Left lung (tissue), 10 donors: Measurements from ENCODE around the gene CLDN9. TPM values are rescaled to one million over a fixed set of nuclear protein-coding genes. Genes with fewer than 3 reads are reported as not detected.

ENCODE experiments used
- ATAC-seq: fragments of 200-7000 bp; cut with Tn5 transposase; one replicate; pipeline ENCODE4 v1.9.1; 2020; ENCODE audit warnings: moderate library complexity
- DNase-seq, 4 donors: peaks; one replicate each; pipeline ENCODE4 v3.0.0-alpha.2; 2013 to 2020
- H3K27ac ChIP-seq, 2 donors: fragments of 200-600 bp; sonication (generic) in 1 of 2; one replicate each; pipeline versions ENCODE4 v1.5.0 to v1.8.0; 2020 to 2021
- H3K27me3 ChIP-seq, 2 donors: fragments of 200-600 bp; sonication (generic) in 1 of 2; one replicate each; pipeline versions ENCODE4 v1.5.0 to v1.8.0; 2020 to 2021
- H3K36me3 ChIP-seq, 2 donors: fragments of 200-600 bp; sonication (generic) in 1 of 2; one replicate each; pipeline versions ENCODE4 v1.5.0 to v1.8.0; 2020 to 2021
- H3K4me1 ChIP-seq, 2 donors: fragments of 200-600 bp; one replicate each; pipeline ENCODE4 v1.8.0; 2021
- H3K4me3 ChIP-seq, 2 donors: fragments of 200-600 bp; sonication (generic) in 1 of 2; one replicate each; pipeline versions ENCODE4 v1.5.0 to v1.8.0; 2020 to 2021; ENCODE audit warnings: mild to moderate bottlenecking in 1 of 2
- H3K9me3 ChIP-seq, 2 donors: fragments of 200-600 bp; sonication (generic) in 1 of 2; one replicate each; pipeline versions ENCODE4 v1.5.0 to v1.8.0; 2020 to 2021
- intact Hi-C, 2 donors: fragments of 100-400 bp; cut with DNase I; formaldehyde crosslinking; loops; one replicate each; pipeline versions ENCODE4 v1.11.2 to v1.14.2; 2022
- polyA plus RNA-seq, 6 donors: library from polyadenylated mRNA; unstranded; fragments of 120-200 nt; gene quantifications; one replicate each; pipeline ENCODE4 v1.2.1, GENCODE V29; 2013; ENCODE audit not compliant: insufficient read length in 6 of 6
- total RNA-seq, 2 donors: library from RNA; stranded (reverse); fragmentation: NEBNext Ultra II Directional; extraction: Animal tissue kit (Norgen Biotek cat#: 25700); gene quantifications; one replicate each; pipeline ENCODE4 v1.2.1, GENCODE V29; 2021
- TF ChIP-seq, protein P1 (sequence below), 2 donors: fragments of 200-600 bp; sonication (generic) in 1 of 2; IDR thresholded peaks; one replicate each; pipeline versions ENCODE4 v1.5.0 to v1.8.0; 2021; ENCODE audit warnings: antibody characterized with exemption in 2 of 2
- donor health status: DM: no; HTN: yes; CAD: no.
- donor health status: DM: no; HTN: no; CAD: no.

The CLDN9 gene
- total and polyA plus RNA-seq, 8 donors: 0.85 to 6.5 (median 5.8) TPM

DNA sequence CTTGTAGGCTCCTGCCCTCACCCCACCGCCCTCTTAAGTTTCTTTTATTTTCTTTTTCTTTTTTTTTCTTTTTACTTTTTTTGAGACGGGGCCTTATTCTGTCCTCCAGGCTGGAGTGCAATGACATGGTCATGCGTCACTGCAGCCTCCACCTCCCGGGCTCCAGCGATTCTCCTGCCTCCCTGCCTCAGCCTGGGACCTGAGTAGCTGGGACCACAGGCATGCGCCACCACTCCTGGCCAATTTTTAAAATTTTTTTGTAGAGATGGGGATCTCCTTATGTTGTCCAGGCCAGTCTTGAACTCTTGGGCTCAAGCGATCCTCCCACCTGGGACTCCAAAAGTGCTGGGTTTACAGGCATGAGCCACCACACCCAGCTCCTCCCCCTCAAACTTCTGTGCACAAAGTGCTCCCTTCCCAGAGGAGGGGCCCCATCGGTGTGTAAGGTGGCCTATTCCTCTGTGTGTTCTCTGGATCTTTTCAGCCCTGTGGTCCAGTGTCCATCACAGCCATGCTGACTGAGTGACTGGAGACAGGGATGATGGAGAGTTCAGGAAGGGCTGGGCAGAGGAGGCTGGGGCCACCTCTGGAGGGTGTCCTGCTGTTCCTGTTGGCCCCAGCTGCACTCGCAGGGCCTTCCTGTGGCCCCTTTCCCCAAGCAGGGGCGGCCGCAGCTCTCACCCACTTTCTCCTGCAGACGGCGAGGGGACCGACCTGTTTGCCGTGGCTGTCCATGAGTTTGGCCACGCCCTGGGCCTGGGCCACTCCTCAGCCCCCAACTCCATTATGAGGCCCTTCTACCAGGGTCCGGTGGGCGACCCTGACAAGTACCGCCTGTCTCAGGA is 43.8 kb downstream of the CLDN9 start:
- intact Hi-C loops: no loop called here
- no peak overlapping the region for H3K4me3 ChIP-seq
- H3K4me1 ChIP-seq: peaks cover 12 to 67% of the 10 kb centered on the region in 2 donors
- peaks cover 0 to 6% of the 10 kb centered on the region in 2 donors for H3K36me3 ChIP-seq
- TF ChIP-seq, protein P1, sequence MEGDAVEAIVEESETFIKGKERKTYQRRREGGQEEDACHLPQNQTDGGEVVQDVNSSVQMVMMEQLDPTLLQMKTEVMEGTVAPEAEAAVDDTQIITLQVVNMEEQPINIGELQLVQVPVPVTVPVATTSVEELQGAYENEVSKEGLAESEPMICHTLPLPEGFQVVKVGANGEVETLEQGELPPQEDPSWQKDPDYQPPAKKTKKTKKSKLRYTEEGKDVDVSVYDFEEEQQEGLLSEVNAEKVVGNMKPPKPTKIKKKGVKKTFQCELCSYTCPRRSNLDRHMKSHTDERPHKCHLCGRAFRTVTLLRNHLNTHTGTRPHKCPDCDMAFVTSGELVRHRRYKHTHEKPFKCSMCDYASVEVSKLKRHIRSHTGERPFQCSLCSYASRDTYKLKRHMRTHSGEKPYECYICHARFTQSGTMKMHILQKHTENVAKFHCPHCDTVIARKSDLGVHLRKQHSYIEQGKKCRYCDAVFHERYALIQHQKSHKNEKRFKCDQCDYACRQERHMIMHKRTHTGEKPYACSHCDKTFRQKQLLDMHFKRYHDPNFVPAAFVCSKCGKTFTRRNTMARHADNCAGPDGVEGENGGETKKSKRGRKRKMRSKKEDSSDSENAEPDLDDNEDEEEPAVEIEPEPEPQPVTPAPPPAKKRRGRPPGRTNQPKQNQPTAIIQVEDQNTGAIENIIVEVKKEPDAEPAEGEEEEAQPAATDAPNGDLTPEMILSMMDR (IDR thresholded peaks at IDR 0.05): no peak
- DNase-seq (peak in 1 of 4 donors; percentile 69), ATAC-seq (no peak)
- peak overlapping the region in 1 of 2 donors; percentile 23 for H3K27ac ChIP-seq
- no peaks in the 10 kb centered on the region for H3K9me3 ChIP-seq
- H3K27me3 ChIP-seq: no peaks in the 10 kb centered on the region

GRCh38 chr16:3057181-3058138 is 44.7 kb downstream of the CLDN9 start:
- DNase-seq (peak in 1 of 4 donors; percentile 60), ATAC-seq (no peak)
- TF ChIP-seq, protein P1 (IDR thresholded peaks at IDR 0.05): no peak
- H3K27ac ChIP-seq: peak overlapping the region in 1 of 2 donors; percentile 86
- no peaks in the 10 kb centered on the region for H3K27me3 ChIP-seq
- peak overlapping the region in 1 of 2 donors; percentile 74 for H3K4me3 ChIP-seq
- intact Hi-C loops: no loop called here
- H3K4me1 ChIP-seq: peaks cover 12 to 76% of the 10 kb centered on the region in 2 donors
- H3K9me3 ChIP-seq: no peaks in the 10 kb centered on the region
- H3K36me3 ChIP-seq: peaks cover 0 to 6% of the 10 kb centered on the region in 2 donors

- ATAC-seq (peak; percentile 62), DNase-seq (peak in 2 of 4 donors; percentile 65 to 89)
- Histone ChIP-seq H3K9me3 (no peaks in the 10 kb centered on the region), H3K36me3 (peaks cover 0 to 6% of the 10 kb centered on the region in 2 donors), H3K4me1 (peaks cover 12 to 79% of the 10 kb centered on the region in 2 donors), H3K27me3 (no peaks in the 10 kb centered on the region), H3K27ac (peak overlapping the region; percentile 86 to 87), H3K4me3 (peak overlapping the region; percentile 74 to 76)
- TF ChIP-seq, protein P1 (IDR thresholded peaks at IDR 0.05): no peak
- intact Hi-C loops: no loop called here
Observed at GRCh38 chr16:3058139-3059030, 45.7 kb downstream of the CLDN9 start.

DNA sequence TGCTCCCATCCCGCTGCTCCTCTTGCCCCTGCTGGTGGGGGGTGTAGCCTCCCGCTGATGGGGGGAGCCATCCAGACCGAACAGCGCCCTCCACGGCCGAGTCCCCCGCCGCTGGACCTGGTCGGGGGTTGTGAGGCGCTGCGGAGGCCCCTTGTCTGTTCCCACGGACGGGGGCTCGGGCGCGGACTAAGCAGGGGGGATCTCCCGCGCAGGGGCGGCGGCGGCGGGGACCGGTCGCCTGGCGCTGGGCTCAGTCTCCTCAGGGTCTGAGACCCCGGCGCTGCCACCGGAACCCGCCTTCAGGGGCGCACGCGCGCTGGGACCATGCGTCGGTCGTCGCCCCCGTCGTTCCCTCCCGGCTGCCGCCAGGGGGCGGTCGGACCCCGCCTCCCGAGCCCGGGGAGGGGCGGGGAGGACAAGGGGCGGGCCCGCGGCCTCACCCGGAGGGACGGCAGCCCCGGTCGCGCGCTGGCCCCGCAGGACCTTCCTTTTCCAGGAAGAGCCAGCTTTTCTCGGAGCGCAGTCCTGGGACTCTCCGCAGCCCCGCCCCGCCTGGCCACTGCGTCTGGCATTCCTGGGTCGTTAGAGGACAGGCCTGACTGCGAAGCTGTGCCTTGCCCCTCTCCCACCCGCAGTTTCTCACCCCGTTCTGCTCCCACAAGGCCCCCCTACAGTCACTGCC is 46.5 kb downstream of the CLDN9 start:
- ATAC-seq (peak; percentile 98), DNase-seq (peak; percentile 89 to 99 (median 94))
- Histone ChIP-seq H3K4me1 (peaks cover 12 to 75% of the 10 kb centered on the region in 2 donors), H3K9me3 (no peaks in the 10 kb centered on the region), H3K4me3 (peak overlapping the region; percentile 74 to 76), H3K36me3 (peaks cover 0 to 6% of the 10 kb centered on the region in 2 donors), H3K27me3 (no peaks in the 10 kb centered on the region), H3K27ac (peak overlapping the region; percentile 86 to 87)
- TF ChIP-seq, protein P1 (IDR thresholded peaks at IDR 0.05): peak; percentile 88 to 96
- intact Hi-C loops: no loop called here
